ENCODE measurements around the gene CHDH.

CHDH gene

DNA sequence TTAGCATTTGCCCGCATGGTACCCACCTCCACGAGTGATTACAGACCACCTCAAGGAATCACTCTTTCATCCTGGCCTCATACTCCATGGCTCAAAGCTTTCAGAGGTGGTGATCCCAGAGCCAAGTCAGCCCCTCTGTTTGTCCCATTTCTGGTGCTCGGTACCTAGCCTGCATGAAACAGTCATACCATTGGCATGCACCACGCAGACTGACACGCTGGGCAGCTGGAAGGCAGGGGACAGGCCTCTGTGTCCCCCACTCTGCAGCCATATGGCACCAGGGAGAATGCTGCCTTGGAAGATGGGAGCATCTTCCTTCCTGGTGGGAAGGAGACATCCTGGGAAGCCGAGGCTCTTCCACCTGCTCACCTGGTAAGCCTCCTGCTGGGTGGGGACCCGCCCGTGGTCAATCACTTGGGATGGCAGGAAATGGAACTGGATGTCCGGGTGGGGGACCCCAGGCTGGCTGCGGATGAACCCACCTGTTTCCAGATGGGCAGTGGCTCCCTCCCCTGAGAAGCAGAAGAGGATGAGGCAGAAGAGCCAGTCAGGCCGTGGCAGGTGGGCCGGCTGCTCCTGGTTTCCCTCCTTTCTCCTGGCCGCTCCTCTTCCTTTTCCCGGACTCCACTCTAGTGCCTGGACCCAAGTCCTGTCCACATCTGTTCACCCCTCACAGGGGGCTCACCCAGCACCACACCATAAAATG is 26.9 kb downstream of the CHDH start:
- no peak overlapping the region for H3K4me3 ChIP-seq (ENCODE audit: low read depth, low read length)
- no peak for TF ChIP-seq CTCF (IDR thresholded peaks at IDR 0.05; ENCODE audit: low read depth, low read length)

GRCh38 chr3:53818221-53819162 is 27.7 kb downstream of the CHDH start:
- TF ChIP-seq CTCF (IDR thresholded peaks at IDR 0.05; ENCODE audit: low read depth, low read length) = no peak
- H3K4me3 ChIP-seq (ENCODE audit: low read depth, low read length) = no peak overlapping the region

GRCh38 chr3:53817809-53818208 is 28.4 kb downstream of the CHDH start:
- TF ChIP-seq CTCF (IDR thresholded peaks at IDR 0.05; ENCODE audit: low read depth, low read length) = no peak
- H3K4me3 ChIP-seq (ENCODE audit: low read depth, low read length) = no peak overlapping the region

DNA sequence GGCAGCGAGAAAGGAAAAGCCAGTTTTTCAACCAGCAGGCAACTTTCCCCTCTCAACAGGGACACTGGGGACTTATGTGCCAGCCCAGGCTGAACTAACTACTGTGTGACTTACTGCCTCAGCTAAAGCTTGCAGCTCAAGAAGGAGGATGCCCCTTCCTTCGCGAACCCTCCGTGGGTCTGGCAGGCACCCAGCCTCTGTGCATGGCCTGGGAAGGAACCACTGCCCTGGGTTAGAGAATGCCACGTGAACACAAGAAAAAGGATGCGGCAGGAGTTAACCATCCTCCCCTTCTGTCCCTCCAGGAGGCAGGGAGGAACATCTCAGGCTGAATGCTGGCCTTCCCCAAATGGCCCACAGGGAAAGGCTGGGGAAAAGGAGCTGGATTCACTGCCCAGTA is 29.0 kb downstream of the CHDH start:
- TF ChIP-seq CTCF (IDR thresholded peaks at IDR 0.05; ENCODE audit: low read depth, low read length) = no peak
- H3K4me3 ChIP-seq (ENCODE audit: low read depth, low read length) = no peak overlapping the region

GRCh38 chr3:53816425-53816824 is 29.8 kb downstream of the CHDH start:
- H3K4me3 ChIP-seq (ENCODE audit: low read depth, low read length) = no peak overlapping the region
- TF ChIP-seq CTCF (IDR thresholded peaks at IDR 0.05; ENCODE audit: low read depth, low read length) = no peak

- TF ChIP-seq CTCF (IDR thresholded peaks at IDR 0.05; ENCODE audit: low read depth, low read length) = no peak
Measured at GRCh38 chr3:53815651-53816050, 30.6 kb downstream of the CHDH start.

DNA sequence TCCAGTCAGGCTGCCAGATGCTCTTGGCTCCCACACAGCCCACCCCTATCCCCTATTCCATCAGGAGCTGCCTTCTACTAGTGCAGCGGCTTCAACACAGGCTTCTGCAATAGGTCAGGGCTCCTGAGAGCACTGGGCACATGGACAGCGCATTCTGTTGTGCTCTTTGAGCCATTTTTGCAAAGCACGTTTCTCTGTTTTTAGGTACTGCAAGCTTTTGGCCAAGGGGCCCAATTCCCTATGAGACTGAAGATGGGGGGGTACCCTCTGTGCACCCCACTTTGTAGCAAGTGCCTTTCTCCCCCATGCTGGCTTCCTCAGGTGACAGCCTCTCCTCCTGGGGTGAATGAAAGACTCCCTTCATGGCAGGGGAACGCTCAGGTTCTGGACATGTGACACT is 31.2 kb downstream of the CHDH start:
- TF ChIP-seq CTCF (IDR thresholded peaks at IDR 0.05; ENCODE audit: low read depth, low read length) = no peak

More at GRCh38 chr3:53815651-53816050, 30.6 kb downstream of the CHDH start:
- no peak overlapping the region for H3K4me3 ChIP-seq (ENCODE audit: low read depth, low read length)

More for the DNA sequence above, 31.2 kb downstream of the CHDH start:
- no peak overlapping the region for H3K4me3 ChIP-seq (ENCODE audit: low read depth, low read length)

Data from WI38 (cell line).